NCI-H128 (cell line): ENCODE measurements around the gene LMBRD2.

Experiments
- DNase-seq: peaks from one replicate; lab custom pipeline; 2025; ENCODE audit not compliant: unreplicated experiment; lab: John Stamatoyannopoulos, UW

The LMBRD2 gene

GRCh38 chr5:36054647-36055046, 97.0 kb downstream of the LMBRD2 start:
- DNase-seq = no peak

GRCh38 chr5:36052538-36052937, 99.1 kb downstream of the LMBRD2 start:
- DNase-seq = no peak

- no peak for DNase-seq
These were observed 101.7 kb downstream of the LMBRD2 start for GRCh38 chr5:36049949-36050348.
